Heart left ventricle (tissue), 16 donors: ENCODE results near the gene TCFL5. TPM values are rescaled to one million over a fixed set of nuclear protein-coding genes. Genes with fewer than 3 reads are reported as not detected.
"Not testable (repeated sequence)": the region's sequence is repeated elsewhere in the genome, so short reads cannot be mapped to it uniquely, and the experiment has no call there.

ENCODE experiments used
- ATAC-seq, 4 donors: fragments of 200-7000 bp; cut with Tn5 transposase; one replicate each; pipeline ENCODE4 v1.9.1; 2020 to 2022; ENCODE audit warnings: moderate library complexity in 4 of 4, mild to moderate bottlenecking in 3 of 4, moderate number of reproducible peaks in 1 of 4
- DNase-seq, 5 donors: peaks; one replicate each; pipeline ENCODE4 v3.0.0-alpha.2; 2020
- H3K27ac ChIP-seq, 12 donors: fragments of 200-600 bp; sonication (generic) in 4 of 12; one replicate each; pipeline versions ENCODE4 v1.5.0 to v1.8.0; 2016 to 2022; ENCODE audit warnings: mild to moderate bottlenecking in 2 of 12
- H3K27me3 ChIP-seq, 9 donors: fragments of 200-600 bp; sonication (generic) in 2 of 9; one replicate each; pipeline versions ENCODE4 v1.5.1 to v1.8.0; 2016 to 2022; ENCODE audit warnings: mild to moderate bottlenecking in 3 of 9
- H3K36me3 ChIP-seq, 9 donors: fragments of 200-600 bp; sonication (generic) in 2 of 9; one replicate each; pipeline versions ENCODE4 v1.5.0 to v1.8.0; 2018 to 2022; ENCODE audit warnings: mild to moderate bottlenecking in 2 of 9
- H3K4me1 ChIP-seq, 12 donors: fragments of 200-600 bp; sonication (generic) in 4 of 12; one replicate each; pipeline versions ENCODE4 v1.5.0 to v1.8.0; 2016 to 2022; ENCODE audit warnings: mild to moderate bottlenecking in 3 of 12
- H3K4me3 ChIP-seq, 12 donors: fragments of 200-600 bp; sonication (generic) in 4 of 12; one replicate each; pipeline versions ENCODE4 v1.5.0 to v1.8.0; 2017 to 2022; ENCODE audit warnings: mild to moderate bottlenecking in 9 of 12, moderate library complexity in 4 of 12
- H3K9me3 ChIP-seq, 12 donors: fragments of 200-600 bp; sonication (generic) in 4 of 12; one replicate each; pipeline versions ENCODE4 v1.5.0 to v1.8.0; 2016 to 2022; ENCODE audit warnings: mild to moderate bottlenecking in 1 of 12
- CTCF ChIP-seq, 12 donors: fragments of 200-600 bp; sonication (generic) in 4 of 12; IDR thresholded peaks; one replicate each; pipeline versions ENCODE4 v1.5.0 to v1.8.0; 2018 to 2022; ENCODE audit warnings: antibody characterized with exemption in 12 of 12, mild to moderate bottlenecking in 5 of 12
- POLR2A ChIP-seq, 2 donors: fragments of 450-650 bp; IDR thresholded peaks; one replicate each; pipeline ENCODE4 v1.6.1; 2017; ENCODE audit warnings: antibody characterized with exemption in 2 of 2, mild to moderate bottlenecking in 2 of 2, moderate library complexity in 2 of 2
- WGBS, 4 donors: extraction: QIAGEN DNeasy Blood & Tissue Kit in 2 of 4; methylation state at CpG; one replicate each; pipeline versions ENCODE4 v1.1.5 to v1.1.7; 2013 to 2018; 5-methylcytosine and 5-hydroxymethylcytosine counted together
- intact Hi-C, 10 donors: fragments of 100-400 bp; cut with DNase I; formaldehyde crosslinking; loops; one replicate each; pipeline versions ENCODE4 v1.11.1 to v1.14.2; 2022
- polyA plus RNA-seq, 2 donors: library from polyadenylated mRNA; stranded (reverse); fragments of 200-250 nt; gene quantifications; one replicate each; pipeline ENCODE4 v1.2.3, GENCODE V29; 2013
- total RNA-seq, 9 donors: library from RNA; depleted of rRNA in 2 of 9; stranded (reverse); fragments of >200 nt in 2 of 9; fragmentation: NEBNext Ultra II Directional in 3 of 9; extraction: Animal tissue kit (Norgen Biotek cat#: 25700) in 3 of 9; gene quantifications; one replicate each; pipeline versions ENCODE4 v1.1.0 to v1.2.4, GENCODE V29; 2016 to 2023
- donor health status: ischemic (EF 13 %, LVEDD 7.1; RV severe dilation, severe dysfunction).
- donor health status: healthy with polysubstance abuse.
- donor health status: DM: no; HTN: yes; CAD: no.
- donor health status: DM: no; HTN: no; CAD: no.
- donor health status: ischemic (EF 25% LVEDD 6.9; RV normal size, moderate dysfunction).
- donor health status: ischemic (EF 25% LVEDD 5.7; RV mildly dilated, moderate dysfunction).
- donor health status: healthy.
- donor health status: DM: yes; HTN: yes; CAD: no.
- donor health status: ischemic (EF 35%, LVEDD 5.7; RV mildly dilated, moderate dysfunction).
- donor health status: nonischemic (EF 11% LVEDD 7.7; RV severe dilation, severe dysfunction).
- donor health status: DM: yes; HTN: yes; CAD: no.
- donor health status: PGD.
- donor health status: ischemic (EF 29% LVEDD 5.4; RV normal size, mild dysfunction).
- donor health status: nonischemic (EF 23%, LVEDD 6.1; RV moderate dilation, normal function).

The TCFL5 gene
- total and polyA plus RNA-seq, 11 donors: 2.5 to 8.2 (median 5.9) TPM

GRCh38 chr20:62852841-62853240 lies 8.8 kb downstream of the TCFL5 start:
- no peak for DNase-seq
- H3K4me1 ChIP-seq: no peaks in the 10 kb centered on the region
- no peaks in the 10 kb centered on the region for H3K27me3 ChIP-seq
- no peaks in the 10 kb centered on the region for H3K9me3 ChIP-seq
- peaks cover 0 to 53% (median 36%) of the 10 kb centered on the region in 9 donors for H3K36me3 ChIP-seq
- ATAC-seq: no peak
- intact Hi-C loops: no loop called here
- 94 to 97% (median 96%) methylated on average over 12 of the region's 12 CpGs for WGBS, 4 donors
- TF ChIP-seq CTCF (IDR thresholded peaks at IDR 0.05): no peak
- no peak for TF ChIP-seq POLR2A (IDR thresholded peaks at IDR 0.05)
- no peak overlapping the region for H3K27ac ChIP-seq
- no peak overlapping the region for H3K4me3 ChIP-seq

- intact Hi-C loops: no loop called here
- H3K9me3 ChIP-seq: no peaks in the 10 kb centered on the region
- H3K27ac ChIP-seq: no peak overlapping the region
- no peak for ATAC-seq
- TF ChIP-seq POLR2A (IDR thresholded peaks at IDR 0.05) (no peak), CTCF (IDR thresholded peaks at IDR 0.05) (no peak)
- DNase-seq: no peak
- H3K36me3 ChIP-seq: peaks cover 0 to 48% (median 34%) of the 10 kb centered on the region in 9 donors
- no peaks in the 10 kb centered on the region for H3K4me1 ChIP-seq
- H3K4me3 ChIP-seq: no peak overlapping the region
- WGBS, 4 donors: 92 to 96% (median 93%) methylated on average over 6 to 8 of the region's 8 CpGs
- H3K27me3 ChIP-seq: no peaks in the 10 kb centered on the region
Observed at GRCh38 chr20:62852196-62852595, 9.4 kb downstream of the TCFL5 start.

- no peak overlapping the region for H3K4me3 ChIP-seq
- TF ChIP-seq POLR2A (IDR thresholded peaks at IDR 0.05): no peak
- no peak for TF ChIP-seq CTCF (IDR thresholded peaks at IDR 0.05)
- H3K36me3 ChIP-seq: peaks cover 0 to 39% (median 25%) of the 10 kb centered on the region in 9 donors
- no peak overlapping the region for H3K27ac ChIP-seq
- DNase-seq (no peak), ATAC-seq (no peak)
- H3K27me3 ChIP-seq: no peaks in the 10 kb centered on the region
- H3K9me3 ChIP-seq: no peaks in the 10 kb centered on the region
- intact Hi-C loops: no loop called here
- WGBS, 4 donors: 85 to 93% (median 90%) methylated on average over 21 to 22 of the region's 22 CpGs
- H3K4me1 ChIP-seq: no peaks in the 10 kb centered on the region
Observed at GRCh38 chr20:62850333-62850974, 11.2 kb downstream of the TCFL5 start.

GRCh38 chr20:62849431-62849830 lies 12.2 kb downstream of the TCFL5 start:
- Histone ChIP-seq H3K36me3 (peaks cover 0 to 32% (median 24%) of the 10 kb centered on the region in 9 donors), H3K27ac (no peak overlapping the region), H3K27me3 (no peaks in the 10 kb centered on the region), H3K4me1 (no peaks in the 10 kb centered on the region), H3K9me3 (no peaks in the 10 kb centered on the region), H3K4me3 (no peak overlapping the region)
- ATAC-seq: no peak
- no peak for DNase-seq
- intact Hi-C loops: no loop called here
- no peak for TF ChIP-seq CTCF (IDR thresholded peaks at IDR 0.05)
- TF ChIP-seq POLR2A (IDR thresholded peaks at IDR 0.05): no peak

GRCh38 chr20:62848917-62849316 lies 12.7 kb downstream of the TCFL5 start:
- H3K4me3 ChIP-seq, DNase-seq, H3K9me3 ChIP-seq, H3K27me3 ChIP-seq, intact Hi-C loops, H3K4me1 ChIP-seq, H3K27ac ChIP-seq, ATAC-seq: not testable (repeated sequence)
- WGBS, 4 donors: 96 to 98% (median 97%) methylated on average over 7 of the region's 7 CpGs
- H3K36me3 ChIP-seq: peaks cover 0 to 27% (median 19%) of the 10 kb centered on the region in 9 donors
